SU-DHL-6 (cell line): ENCODE results near the gene SMIM11.
"Not testable (repeated sequence)": the region's sequence is repeated elsewhere in the genome, so short reads cannot be mapped to it uniquely, and the experiment has no call there.

Experiments
- H2AFZ ChIP-seq: fragments of 200-600 bp; sonication (generic); 2 replicates; pipeline ENCODE4 v1.6.1; 2014; ENCODE audit warnings: low read depth, mild to moderate bottlenecking, moderate library complexity, mixed read lengths, antibody characterized with exemption, low read length; ENCODE audit not compliant: severe bottlenecking
- H3F3A ChIP-seq: fragments of 200-600 bp; shearing (Covaris generic); 2 replicates; pipeline ENCODE4 v1.6.0; 2016; ENCODE audit warnings: antibody characterized with exemption, mild to moderate bottlenecking; ENCODE audit not compliant: insufficient read depth
- H3K27ac ChIP-seq: fragments of 200-600 bp; sonication (generic); 2 replicates; pipeline ENCODE4 v1.5.1; 2016; ENCODE audit warnings: low read depth, mild to moderate bottlenecking, low read length, moderate library complexity, mixed read lengths
- H3K27me3 ChIP-seq: fragments of 200-600 bp; sonication (generic), shearing (Covaris generic); 2 replicates; pipeline ENCODE4 v1.6.0; 2014; ENCODE audit warnings: mild to moderate bottlenecking, low read length
- H3K36me3 ChIP-seq: fragments of 200-600 bp; sonication (generic); 2 replicates; pipeline ENCODE4 v1.6.1; 2014; ENCODE audit warnings: mild to moderate bottlenecking, low read length, mixed read lengths
- H3K4me2 ChIP-seq: fragments of 300-600, 200-600 bp; shearing (Covaris generic), sonication (generic); 2 replicates; pipeline ENCODE4 v1.6.0; 2014; ENCODE audit warnings: low read length, low read depth, mild to moderate bottlenecking; ENCODE audit not compliant: poor library complexity, severe bottlenecking
- H3K4me3 ChIP-seq: fragments of 200-600 bp; sonication (generic); 2 replicates; pipeline ENCODE4 v1.5.1; 2014; ENCODE audit warnings: antibody characterized with exemption, low read length, mild to moderate bottlenecking, mixed read lengths; ENCODE audit not compliant: insufficient read depth, poor library complexity, severe bottlenecking
- H3K79me2 ChIP-seq: fragments of 200-600 bp; sonication (generic); 2 replicates; pipeline ENCODE4 v1.6.1; 2014; ENCODE audit warnings: mild to moderate bottlenecking, low read length, moderate library complexity; ENCODE audit not compliant: insufficient read depth
- H3K9ac ChIP-seq: fragments of 200-600 bp; sonication (generic); 2 replicates; pipeline ENCODE4 v1.7.0; 2014; ENCODE audit warnings: mild to moderate bottlenecking, low read length
- H3K9me2 ChIP-seq: fragments of 200-600 bp; sonication (generic); replicated peaks from 2 replicates; pipeline ENCODE4 v1.6.1; 2014; ENCODE audit warnings: low read length; ENCODE audit not compliant: insufficient read depth
- H3K9me3 ChIP-seq: fragments of 200-600 bp; sonication (generic); 2 replicates; pipeline ENCODE4 v1.6.1; 2014; ENCODE audit warnings: low read length, mixed read lengths; ENCODE audit not compliant: insufficient read depth
- H4K20me1 ChIP-seq: fragments of 200-600 bp; sonication (generic); 2 replicates; pipeline ENCODE4 v1.6.1; 2014; ENCODE audit warnings: low read depth, mild to moderate bottlenecking, antibody characterized with exemption, low read length, moderate library complexity, mixed read lengths

SMIM11 gene

GRCh38 chr21:34423805-34424204, 48.5 kb downstream of the SMIM11 start, which contains the start of gene SMIM34:
Gene SMIM34, minus strand, starts transcription at chr21:34423951. Its CDS starts 112 bp downstream, at chr21:34423839.
- H3K36me3 ChIP-seq, H3K4me3 ChIP-seq, H3K27ac ChIP-seq, H4K20me1 ChIP-seq, H3K79me2 ChIP-seq, H3K9ac ChIP-seq, H2AFZ ChIP-seq, H3K4me2 ChIP-seq, H3K9me2 ChIP-seq, H3K9me3 ChIP-seq, H3F3A ChIP-seq, H3K27me3 ChIP-seq: not testable (repeated sequence)

GRCh38 chr21:34427339-34427738, 52.0 kb downstream of the SMIM11 start:
- not testable (repeated sequence) for H3K9me3 ChIP-seq, H2AFZ ChIP-seq, H3K9ac ChIP-seq, H4K20me1 ChIP-seq, H3K36me3 ChIP-seq, H3K9me2 ChIP-seq, H3K27me3 ChIP-seq, H3F3A ChIP-seq, H3K4me2 ChIP-seq, H3K79me2 ChIP-seq, H3K4me3 ChIP-seq, H3K27ac ChIP-seq

- H3K4me3 ChIP-seq, H3K9me2 ChIP-seq: not testable (repeated sequence)
These were observed 53.1 kb downstream of the SMIM11 start for GRCh38 chr21:34428441-34428840.

GRCh38 chr21:34429710-34430109, 54.4 kb downstream of the SMIM11 start:
- not testable (repeated sequence) for H3F3A ChIP-seq, H3K27me3 ChIP-seq, H3K9me3 ChIP-seq, H3K79me2 ChIP-seq, H3K9ac ChIP-seq, H3K36me3 ChIP-seq, H2AFZ ChIP-seq, H3K27ac ChIP-seq, H3K4me3 ChIP-seq, H3K9me2 ChIP-seq, H4K20me1 ChIP-seq, H3K4me2 ChIP-seq

More at GRCh38 chr21:34428441-34428840, 53.1 kb downstream of the SMIM11 start:
- H3K27ac ChIP-seq, H3K9ac ChIP-seq, H3F3A ChIP-seq, H4K20me1 ChIP-seq, H2AFZ ChIP-seq, H3K27me3 ChIP-seq, H3K9me3 ChIP-seq, H3K4me2 ChIP-seq, H3K36me3 ChIP-seq, H3K79me2 ChIP-seq: not testable (repeated sequence)
